Lower leg skin (tissue), 4 donors: Measurements from ENCODE around the gene LCORL. TPM values are rescaled to one million over a fixed set of nuclear protein-coding genes. Genes with fewer than 3 reads are reported as not detected.

Experiments used
- DNase-seq, 2 donors: peaks; one replicate each; pipeline ENCODE4 v3.0.0-alpha.2; 2019; ENCODE audit warnings: low spot score in 2 of 2
- H3K4me3 ChIP-seq: fragments of 200-600 bp; sonication (generic); 2 replicates; pipeline ENCODE4 v1.5.1; 2017; ENCODE audit warnings: mild to moderate bottlenecking, low read depth; ENCODE audit not compliant: poor library complexity, severe bottlenecking
- CTCF ChIP-seq, 3 donors: fragments of 450-650 bp; IDR thresholded peaks; one replicate each; pipeline ENCODE4 v1.5.1; 2016; ENCODE audit warnings: antibody characterized with exemption in 3 of 3, mild to moderate bottlenecking in 3 of 3, moderate library complexity in 2 of 3
- POLR2A ChIP-seq, 2 donors: fragments of 450-650 bp; IDR thresholded peaks; one replicate each; pipeline ENCODE4 v1.6.1; 2016 to 2017; ENCODE audit warnings: antibody characterized with exemption in 2 of 2, mild to moderate bottlenecking in 1 of 2, moderate library complexity in 1 of 2
- WGBS, 2 donors: methylation state at CpG; one replicate each; pipeline ENCODE4 v1.1.5; 2018; 5-methylcytosine and 5-hydroxymethylcytosine counted together
- intact Hi-C: fragments of 100-400 bp; cut with DNase I; formaldehyde crosslinking; loops from one replicate; pipeline ENCODE4 v1.15.0; 2023; ENCODE audit warnings: low total_unique reads
- total RNA-seq, 4 donors: library from RNA; depleted of rRNA; stranded (reverse); fragments of >200 nt; gene quantifications; one replicate each; pipeline ENCODE4 v1.1.0, GENCODE V29; 2016

LCORL gene
- total RNA-seq, 4 donors from 2014 or later = 12.2 to 58.9 (median 27.0) TPM

GRCh38 chr4:17945303-17945702, 76.3 kb downstream of the LCORL start:
- intact Hi-C loops = no loop called here
- TF ChIP-seq CTCF (IDR thresholded peaks at IDR 0.05) (no peak), POLR2A (IDR thresholded peaks at IDR 0.05) (no peak)
- no peak overlapping the region for H3K4me3 ChIP-seq
- 97 to 99% methylated on average over 2 of the region's 2 CpGs for WGBS, 2 donors
- no peak for DNase-seq

GRCh38 chr4:17941731-17942130, 79.8 kb downstream of the LCORL start:
- DNase-seq = no peak
- intact Hi-C loops = no loop called here
- no peak for TF ChIP-seq CTCF (IDR thresholded peaks at IDR 0.05)
- no peak for TF ChIP-seq POLR2A (IDR thresholded peaks at IDR 0.05)
- H3K4me3 ChIP-seq = no peak overlapping the region

GRCh38 chr4:17939054-17939453, 82.5 kb downstream of the LCORL start:
- DNase-seq = no peak
- H3K4me3 ChIP-seq = no peak overlapping the region
- intact Hi-C loops = no loop called here
- TF ChIP-seq POLR2A (IDR thresholded peaks at IDR 0.05) (no peak), CTCF (IDR thresholded peaks at IDR 0.05) (no peak)
- WGBS, 2 donors = 55 to 58% methylated on average over 2 of the region's 2 CpGs

- intact Hi-C loops = no loop called here
- no peak for DNase-seq
- no peak overlapping the region for H3K4me3 ChIP-seq
- TF ChIP-seq POLR2A (IDR thresholded peaks at IDR 0.05) (no peak), CTCF (IDR thresholded peaks at IDR 0.05) (no peak)
Measured at GRCh38 chr4:17934286-17934685, 87.3 kb downstream of the LCORL start.

GRCh38 chr4:17933126-17933525, 88.4 kb downstream of the LCORL start:
- TF ChIP-seq CTCF (IDR thresholded peaks at IDR 0.05) (no peak), POLR2A (IDR thresholded peaks at IDR 0.05) (no peak)
- H3K4me3 ChIP-seq = no peak overlapping the region
- intact Hi-C loops = no loop called here
- DNase-seq = no peak

- no peak for DNase-seq
- intact Hi-C loops = no loop called here
- 94 to 95% methylated on average over 3 of the region's 3 CpGs for WGBS, 2 donors
- no peak for TF ChIP-seq POLR2A (IDR thresholded peaks at IDR 0.05)
- TF ChIP-seq CTCF (IDR thresholded peaks at IDR 0.05) = no peak
- H3K4me3 ChIP-seq = no peak overlapping the region
Measured at GRCh38 chr4:17932041-17932440, 89.5 kb downstream of the LCORL start.
